CD8-positive, alpha-beta memory T cell (primary cell): Measurements from ENCODE around the gene SHROOM2. TPM values are rescaled to one million over a fixed set of nuclear protein-coding genes. Genes with fewer than 3 reads are reported as not detected.
"Not testable (repeated sequence)": the region's sequence is repeated elsewhere in the genome, so short reads cannot be mapped to it uniquely, and the experiment has no call there.

Source experiments
- CTCF ChIA-PET: fragments of 350-600 bp; sonication (Branson Sonifier 250); formaldehyde crosslinking; loops from one replicate; lab custom pipeline; 2021; ENCODE audit warnings: antibody characterized with exemption; lab: Charles Lee
- POLR2A ChIA-PET: fragments of 350-600 bp; sonication (Branson Sonifier 250); formaldehyde crosslinking; loops from one replicate; lab custom pipeline; 2021; ENCODE audit warnings: antibody characterized with exemption; lab: Charles Lee
- DNase-seq, 5 donors: peaks; one replicate each; pipeline versions ENCODE4 v3.0.0 to v3.0.0-alpha.2; 2020 to 2022; ENCODE audit warnings: mixed read lengths in 1 of 5
- H3K27ac ChIP-seq: one replicate; pipeline ENCODE4 v1.7.0; 2013; ENCODE audit warnings: low read depth, mild to moderate bottlenecking, low read length, moderate library complexity
- H3K27me3 ChIP-seq: 2 replicates; pipeline ENCODE4 v1.7.0; 2013; ENCODE audit warnings: low read length, mild to moderate bottlenecking; ENCODE audit not compliant: insufficient read depth, poor library complexity, severe bottlenecking
- H3K36me3 ChIP-seq: 2 replicates; pipeline ENCODE4 v1.7.0; 2013; ENCODE audit warnings: mild to moderate bottlenecking, low read length, moderate library complexity; ENCODE audit not compliant: insufficient read depth
- H3K4me1 ChIP-seq: 2 replicates; pipeline ENCODE4 v1.7.0; 2013; ENCODE audit warnings: mild to moderate bottlenecking, low read length, moderate library complexity; ENCODE audit not compliant: insufficient read depth
- H3K4me3 ChIP-seq: 2 replicates; pipeline ENCODE4 v1.7.0; 2013; ENCODE audit warnings: mild to moderate bottlenecking, low read length
- H3K9me3 ChIP-seq: 2 replicates; pipeline ENCODE4 v1.7.0; 2013; ENCODE audit warnings: mild to moderate bottlenecking, low read length
- H3K27ac Mint-ChIP-seq, 8 donors: one replicate each; pipeline ENCODE4 v1.8.0; 2020 to 2021; ENCODE audit warnings: mixed read lengths in 8 of 8, mild to moderate bottlenecking in 6 of 8, inconsistent platforms in 3 of 8, moderate library complexity in 3 of 8
- H3K27me3 Mint-ChIP-seq, 2 donors: one replicate each; pipeline ENCODE4 v1.8.0; 2020 to 2021; ENCODE audit warnings: mixed read lengths in 2 of 2, mild to moderate bottlenecking in 1 of 2, moderate library complexity in 1 of 2
- H3K36me3 Mint-ChIP-seq, 3 donors: one replicate each; pipeline ENCODE4 v1.8.0; 2020 to 2021; ENCODE audit warnings: mixed read lengths in 3 of 3, inconsistent platforms in 1 of 3, mild to moderate bottlenecking in 1 of 3
- H3K4me1 Mint-ChIP-seq, 3 donors: one replicate each; pipeline ENCODE4 v1.8.0; 2020 to 2021; ENCODE audit warnings: mixed read lengths in 3 of 3, inconsistent platforms in 1 of 3, mild to moderate bottlenecking in 1 of 3
- H3K4me3 Mint-ChIP-seq, 7 donors: one replicate each; pipeline ENCODE4 v1.8.0; 2020 to 2021; ENCODE audit warnings: mixed read lengths in 7 of 7, mild to moderate bottlenecking in 6 of 7, moderate library complexity in 4 of 7, inconsistent platforms in 2 of 7
- H3K9me3 Mint-ChIP-seq, 5 donors: one replicate each; pipeline ENCODE4 v1.8.0; 2020 to 2022; ENCODE audit warnings: mixed read lengths in 5 of 5, mild to moderate bottlenecking in 3 of 5, moderate library complexity in 2 of 5, inconsistent platforms in 1 of 5
- polyA plus RNA-seq: library from polyadenylated mRNA; unstranded; fragments of 300-500 nt; fragmentation: Illumina TruSeq; gene quantifications from one replicate; pipeline ENCODE4 v1.2.3, GENCODE V29; 2021
- total RNA-seq, 2 experiments: library from RNA; stranded (reverse); gene quantifications; one replicate each; pipeline ENCODE4 v1.2.3, GENCODE V29; 2021

Gene SHROOM2
- total and polyA plus RNA-seq, 3 experiments from 2014 or later: not detected

DNA sequence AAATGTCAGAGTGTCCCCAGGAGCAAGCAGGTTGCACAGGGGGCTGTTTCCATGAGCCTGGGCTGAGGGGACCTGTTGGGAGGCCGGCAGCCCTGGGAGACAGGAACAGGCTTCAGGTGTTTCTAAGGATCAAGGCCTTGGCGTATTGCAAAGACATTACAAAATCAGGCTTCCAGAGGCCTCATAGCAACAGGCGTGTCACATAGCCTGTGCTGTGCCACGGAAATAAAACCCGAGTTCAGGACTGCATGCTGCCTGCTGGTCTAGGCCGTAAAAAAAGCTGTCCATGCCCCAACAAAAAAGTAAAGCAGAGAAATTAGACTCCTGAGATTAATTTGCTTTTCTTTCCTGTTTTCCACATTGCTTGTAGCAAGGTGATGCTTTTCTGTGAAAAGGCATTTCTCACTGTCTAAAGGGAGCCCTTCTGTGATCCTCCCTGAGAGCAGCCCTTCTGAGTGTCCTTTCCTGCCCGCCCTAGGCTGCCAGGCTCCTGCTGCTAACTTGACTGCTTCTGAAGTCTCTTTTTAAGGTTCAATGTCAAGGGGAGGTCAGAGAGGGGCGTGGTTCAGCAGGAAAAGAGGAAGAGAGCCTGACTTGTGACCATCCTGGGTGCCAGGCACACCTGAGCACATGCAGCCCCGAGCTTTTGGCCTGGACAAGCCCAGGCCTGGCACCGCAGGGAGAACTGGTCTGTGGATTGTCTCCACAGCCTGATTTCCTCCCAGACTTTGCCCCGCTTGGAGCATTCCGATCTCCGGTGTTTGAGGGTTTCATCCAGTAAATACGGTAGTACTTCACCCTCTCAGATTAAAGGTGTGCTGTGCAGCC, 21.3 kb downstream of the SHROOM2 start:
- H3K9me3 ChIP-seq: no peaks in the 10 kb centered on the region
- Mint-ChIP-seq H3K27ac (no peak overlapping the region), H3K27me3 (peaks cover 2 to 3% of the 10 kb centered on the region in 2 donors), H3K4me1 (no peaks in the 10 kb centered on the region), H3K4me3 (no peak overlapping the region), H3K36me3 (no peaks in the 10 kb centered on the region), H3K9me3 (no peaks in the 10 kb centered on the region)
- H3K36me3 ChIP-seq: no peaks in the 10 kb centered on the region
- no peak overlapping the region for H3K4me3 ChIP-seq
- no peak overlapping the region for H3K27ac ChIP-seq
- H3K4me1 ChIP-seq: no peaks in the 10 kb centered on the region
- no peaks in the 10 kb centered on the region for H3K27me3 ChIP-seq
- no peak for DNase-seq
- CTCF ChIA-PET: no interaction called here
- POLR2A ChIA-PET: no interaction called here

DNA sequence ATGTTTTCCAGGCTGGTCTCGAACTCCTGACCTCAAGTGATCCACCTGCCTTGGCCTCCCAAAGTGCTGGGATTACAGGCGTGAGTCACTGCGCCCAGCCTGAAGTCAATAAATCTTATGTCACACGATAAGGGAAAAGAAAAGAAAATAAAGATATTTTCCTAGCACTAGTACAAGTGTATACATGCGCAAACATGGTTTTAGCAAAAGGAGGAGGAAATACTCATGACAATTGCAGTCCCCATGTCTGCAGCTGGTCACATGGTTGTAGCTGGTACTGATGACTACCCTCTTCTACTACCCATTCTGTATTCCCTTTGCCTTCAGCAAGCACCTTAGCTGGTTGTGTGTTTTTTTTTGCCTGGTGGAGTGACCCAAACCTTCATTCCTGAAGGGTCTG, 23.6 kb downstream of the SHROOM2 start:
- H3K9me3 ChIP-seq, H3K27me3 Mint-ChIP-seq, H3K9me3 Mint-ChIP-seq, H3K36me3 ChIP-seq, CTCF ChIA-PET, H3K4me1 ChIP-seq, H3K36me3 Mint-ChIP-seq, H3K4me1 Mint-ChIP-seq, H3K4me3 Mint-ChIP-seq, H3K27me3 ChIP-seq, H3K27ac ChIP-seq, H3K27ac Mint-ChIP-seq, DNase-seq, H3K4me3 ChIP-seq, POLR2A ChIA-PET: not testable (repeated sequence)

DNA sequence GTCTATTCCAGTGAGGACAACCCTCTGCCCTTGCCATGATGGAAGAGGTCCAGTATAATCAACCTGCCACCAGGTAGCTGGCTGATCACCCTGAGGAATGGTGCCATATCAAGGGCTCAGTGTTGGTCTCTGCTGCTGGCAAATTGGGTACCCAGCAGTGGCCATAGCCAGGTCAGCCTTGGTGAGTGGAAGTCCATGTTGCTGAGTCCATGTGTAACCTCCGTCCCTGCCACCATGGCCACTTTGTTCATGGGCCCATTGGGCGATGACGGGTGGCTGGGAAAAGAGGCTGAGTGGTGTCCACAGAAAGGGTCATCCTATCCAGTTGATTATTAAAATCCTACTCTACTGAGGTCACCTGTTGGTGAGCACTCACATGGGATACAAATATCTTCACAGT, 24.9 kb downstream of the SHROOM2 start:
- H3K4me3 ChIP-seq, H3K27ac ChIP-seq, DNase-seq, H3K9me3 Mint-ChIP-seq, CTCF ChIA-PET, H3K36me3 Mint-ChIP-seq, H3K4me1 Mint-ChIP-seq, H3K4me1 ChIP-seq, H3K4me3 Mint-ChIP-seq, H3K27me3 Mint-ChIP-seq, POLR2A ChIA-PET, H3K27ac Mint-ChIP-seq, H3K27me3 ChIP-seq, H3K36me3 ChIP-seq, H3K9me3 ChIP-seq: not testable (repeated sequence)

DNA sequence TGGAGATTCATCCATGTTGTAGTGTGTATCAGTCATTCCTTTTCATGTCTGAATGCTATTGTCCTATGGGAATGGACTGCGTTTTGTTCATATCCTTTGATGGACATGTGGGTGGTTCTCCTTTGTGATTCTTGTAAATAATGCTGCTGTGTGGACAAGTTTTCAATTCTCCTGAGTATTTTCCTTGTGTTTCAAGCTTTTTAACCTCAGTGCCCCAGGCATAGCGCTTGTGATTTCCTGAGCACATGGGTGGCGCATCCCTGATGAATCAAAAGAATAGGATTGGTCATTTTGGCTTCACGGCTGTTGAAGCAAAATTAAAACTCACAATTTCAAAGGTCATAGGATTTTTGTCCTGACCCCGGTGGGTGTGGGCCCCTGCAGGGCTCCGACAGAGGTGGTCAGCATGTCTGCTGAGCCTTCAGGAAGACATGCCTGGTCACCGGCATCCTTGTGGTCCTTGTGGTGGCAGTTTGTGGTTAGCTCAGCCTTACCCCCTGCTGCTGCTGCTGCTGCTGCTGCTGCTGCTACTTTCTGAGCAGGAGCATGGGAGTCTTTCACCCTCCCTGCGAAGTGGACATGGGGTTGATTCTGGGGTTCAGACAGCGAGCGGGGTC, 30.0 kb downstream of the SHROOM2 start:
- no peak overlapping the region for H3K4me3 ChIP-seq
- no peaks in the 10 kb centered on the region for H3K36me3 ChIP-seq
- no peaks in the 10 kb centered on the region for H3K27me3 ChIP-seq
- peaks cover 0 to 2% (median 0%) of the 10 kb centered on the region in 5 donors for H3K9me3 Mint-ChIP-seq
- no peak overlapping the region for H3K4me3 Mint-ChIP-seq
- H3K27ac Mint-ChIP-seq: no peak overlapping the region
- no peaks in the 10 kb centered on the region for H3K36me3 Mint-ChIP-seq
- H3K4me1 Mint-ChIP-seq: no peaks in the 10 kb centered on the region
- ChIA-PET CTCF (no interaction called here), POLR2A (no interaction called here)
- H3K9me3 ChIP-seq: no peaks in the 10 kb centered on the region
- H3K4me1 ChIP-seq: no peaks in the 10 kb centered on the region
- H3K27ac ChIP-seq: no peak overlapping the region
- DNase-seq: no peak
- peaks cover 7 to 10% of the 10 kb centered on the region in 2 donors for H3K27me3 Mint-ChIP-seq

DNA sequence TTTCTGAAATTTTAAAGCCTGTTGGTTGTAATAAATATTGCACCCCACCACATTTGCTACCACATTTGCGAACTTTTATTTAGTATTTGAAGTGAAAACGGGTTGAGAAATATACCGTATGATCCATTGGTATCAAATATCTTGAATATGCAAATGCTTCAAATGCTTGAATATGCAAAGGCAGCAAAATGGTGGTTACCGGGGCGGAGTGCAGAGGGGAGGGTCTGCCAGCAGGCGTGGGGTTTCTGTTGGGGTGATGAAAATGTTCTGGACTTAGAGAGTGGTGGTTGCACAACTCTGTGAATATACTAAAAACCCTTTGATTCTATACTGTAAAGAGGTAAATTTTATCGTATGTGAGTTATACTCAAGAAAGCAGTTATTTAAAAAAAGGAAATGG, 35.3 kb downstream of the SHROOM2 start:
- no peak overlapping the region for H3K27ac Mint-ChIP-seq
- H3K36me3 ChIP-seq: no peaks in the 10 kb centered on the region
- no peaks in the 10 kb centered on the region for H3K4me1 Mint-ChIP-seq
- ChIA-PET POLR2A (no interaction called here), CTCF (no interaction called here)
- no peak for DNase-seq
- peaks cover 0 to 3% (median 0%) of the 10 kb centered on the region in 5 donors for H3K9me3 Mint-ChIP-seq
- H3K4me1 ChIP-seq: no peaks in the 10 kb centered on the region
- H3K4me3 Mint-ChIP-seq: no peak overlapping the region
- no peaks in the 10 kb centered on the region for H3K36me3 Mint-ChIP-seq
- no peaks in the 10 kb centered on the region for H3K27me3 ChIP-seq
- H3K9me3 ChIP-seq: no peaks in the 10 kb centered on the region
- no peak overlapping the region for H3K27ac ChIP-seq
- H3K27me3 Mint-ChIP-seq: peaks cover 10 to 16% of the 10 kb centered on the region in 2 donors
- H3K4me3 ChIP-seq: no peak overlapping the region

DNA sequence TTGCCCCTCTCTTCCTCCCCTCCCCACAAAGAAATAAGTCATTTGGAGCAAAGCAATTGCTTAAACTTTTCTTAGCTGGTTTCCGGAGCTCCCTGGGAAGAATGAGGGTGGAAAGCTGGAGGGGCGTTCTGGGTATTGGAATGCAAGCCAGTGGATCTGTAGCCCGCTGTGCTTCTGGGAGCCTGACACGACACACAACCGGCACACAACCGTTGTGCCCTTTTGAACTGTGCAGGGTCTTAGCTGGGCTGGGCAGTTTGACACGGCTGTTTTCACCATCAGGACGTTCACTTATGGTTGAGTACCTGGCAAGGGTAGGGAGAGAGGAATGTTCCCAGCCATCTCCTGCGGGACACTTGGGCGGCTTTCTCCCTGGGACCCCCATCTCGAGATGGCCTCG, 38.3 kb downstream of the SHROOM2 start:
- Histone ChIP-seq H3K9me3 (no peaks in the 10 kb centered on the region), H3K4me1 (no peaks in the 10 kb centered on the region), H3K27ac (no peak overlapping the region), H3K36me3 (no peaks in the 10 kb centered on the region), H3K4me3 (no peak overlapping the region), H3K27me3 (no peaks in the 10 kb centered on the region)
- Mint-ChIP-seq H3K27ac (no peak overlapping the region), H3K27me3 (peaks cover 8 to 17% of the 10 kb centered on the region in 2 donors), H3K4me1 (no peaks in the 10 kb centered on the region), H3K4me3 (no peak overlapping the region), H3K9me3 (peaks cover 0 to 3% (median 0%) of the 10 kb centered on the region in 5 donors), H3K36me3 (no peaks in the 10 kb centered on the region)
- no peak for DNase-seq
- CTCF ChIA-PET: no interaction called here
- POLR2A ChIA-PET: no interaction called here

DNA sequence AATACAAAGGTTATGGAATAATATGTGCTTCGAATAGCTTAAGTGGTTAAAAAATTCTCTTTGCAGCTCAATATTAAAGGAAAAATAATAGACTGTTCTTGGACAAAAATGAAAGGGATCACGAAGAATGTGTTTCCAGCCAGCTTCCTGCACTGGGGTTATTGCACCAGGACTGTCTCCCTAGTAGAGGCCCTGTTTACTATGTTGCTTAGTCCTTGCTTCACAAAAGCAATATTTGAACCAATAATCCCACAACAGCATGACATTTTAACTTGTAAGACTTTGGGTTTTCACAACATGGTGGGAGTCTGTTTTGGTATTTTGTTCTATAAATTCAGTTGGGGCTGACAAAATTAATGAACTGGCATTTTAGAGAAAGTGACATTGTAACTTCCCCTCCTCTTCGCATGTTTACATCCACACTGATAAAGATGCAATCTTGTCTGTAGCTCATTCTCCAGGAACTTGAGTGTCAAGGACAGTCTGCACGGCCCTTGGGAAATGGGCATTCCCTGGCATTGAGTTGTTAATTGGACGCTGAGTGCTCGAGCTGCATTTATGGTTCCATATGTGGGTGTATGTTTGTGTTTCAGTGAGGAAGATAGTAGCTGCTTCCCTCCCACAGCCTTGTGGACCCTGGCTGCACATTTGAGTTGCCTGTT, 39.0 kb downstream of the SHROOM2 start:
- Histone ChIP-seq H3K27me3 (no peaks in the 10 kb centered on the region), H3K4me3 (no peak overlapping the region), H3K9me3 (no peaks in the 10 kb centered on the region), H3K27ac (no peak overlapping the region), H3K4me1 (no peaks in the 10 kb centered on the region), H3K36me3 (no peaks in the 10 kb centered on the region)
- Mint-ChIP-seq H3K27ac (no peak overlapping the region), H3K36me3 (no peaks in the 10 kb centered on the region), H3K4me1 (no peaks in the 10 kb centered on the region), H3K27me3 (peaks cover 8 to 16% of the 10 kb centered on the region in 2 donors), H3K4me3 (no peak overlapping the region), H3K9me3 (peaks cover 0 to 3% (median 0%) of the 10 kb centered on the region in 5 donors)
- no peak for DNase-seq
- CTCF ChIA-PET: no interaction called here
- POLR2A ChIA-PET: no interaction called here

DNA sequence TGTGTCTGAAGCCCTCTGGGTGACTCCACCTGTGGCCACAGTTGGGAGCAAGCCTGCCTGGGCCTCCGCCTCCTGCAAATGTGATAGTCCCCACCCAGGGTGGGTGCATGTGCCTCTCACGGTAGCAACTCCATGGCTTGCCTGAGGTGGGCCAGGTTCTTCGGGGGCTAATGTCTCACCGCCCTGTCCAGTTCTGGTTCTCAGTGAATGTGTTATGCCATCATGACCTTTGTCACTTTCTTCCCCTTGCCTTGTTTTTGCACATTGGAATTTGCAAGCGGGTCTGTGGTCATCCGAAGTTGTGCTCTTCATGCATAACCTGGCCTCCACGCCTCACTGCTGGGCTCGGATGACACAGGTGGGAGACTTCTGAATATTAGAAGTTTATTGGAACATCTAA, 39.7 kb downstream of the SHROOM2 start:
- CTCF ChIA-PET: no interaction called here
- POLR2A ChIA-PET: no interaction called here

More for the DNA sequence above, 39.7 kb downstream of the SHROOM2 start:
- Histone ChIP-seq H3K36me3 (no peaks in the 10 kb centered on the region), H3K9me3 (no peaks in the 10 kb centered on the region), H3K27me3 (no peaks in the 10 kb centered on the region), H3K27ac (no peak overlapping the region), H3K4me3 (no peak overlapping the region), H3K4me1 (no peaks in the 10 kb centered on the region)
- Mint-ChIP-seq H3K36me3 (peaks cover 0 to 2% (median 0%) of the 10 kb centered on the region in 3 donors), H3K27me3 (peaks cover 8 to 16% of the 10 kb centered on the region in 2 donors), H3K4me3 (no peak overlapping the region), H3K27ac (no peak overlapping the region), H3K4me1 (no peaks in the 10 kb centered on the region), H3K9me3 (peaks cover 0 to 3% (median 0%) of the 10 kb centered on the region in 5 donors)
- DNase-seq: no peak
